Loucy (cell line): ENCODE results near the gene GAREM1.

Source experiments
- CTCF ChIP-seq: fragments of 200-600 bp; sonication (generic); conservative IDR thresholded peaks from 2 replicates; pipeline ENCODE4 v1.5.1; 2014; ENCODE audit warnings: mild to moderate bottlenecking, antibody characterized with exemption, low read length
- EZH2phosphoT487 ChIP-seq: fragments of 200-600 bp; IDR thresholded peaks from 2 replicates; pipeline ENCODE4 v1.6.1; 2018; ENCODE audit warnings: antibody characterized with exemption, mild to moderate bottlenecking, moderate library complexity, borderline replicate concordance

DNA sequence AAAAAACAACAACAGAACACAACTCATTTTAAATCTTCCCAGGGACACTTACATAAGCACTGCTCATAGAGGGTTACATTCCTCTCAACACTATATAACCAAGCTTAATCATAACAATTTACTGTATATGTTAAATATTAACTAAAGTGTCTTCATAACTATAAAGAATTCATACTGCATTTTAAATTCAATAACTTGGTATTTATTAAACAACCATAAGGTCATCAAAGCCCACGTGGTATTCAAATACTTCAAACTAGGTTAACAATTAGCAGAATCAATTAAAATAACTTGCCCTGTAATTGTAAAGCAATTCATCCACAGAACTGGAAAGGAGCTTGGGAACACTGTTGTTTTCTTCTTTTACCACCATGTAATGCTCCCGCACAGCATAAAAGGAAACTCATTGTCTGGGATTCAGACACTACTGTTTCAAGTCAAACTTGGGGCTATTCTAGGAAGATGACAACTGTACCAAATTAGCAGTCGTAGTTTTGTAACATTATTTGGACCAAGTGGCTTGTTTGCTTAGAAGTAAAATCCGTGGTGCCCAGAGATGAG, 10.4 kb downstream of the GAREM1 start:
- no peak for TF ChIP-seq CTCF
- TF ChIP-seq EZH2phosphoT487 = no peak
